Activated B cell treated with CpG ODN at 0.5 μM for 24 hours (primary cell): ENCODE data around the gene BTBD16. TPM values are rescaled to one million over a fixed set of nuclear protein-coding genes. Genes with fewer than 3 reads are reported as not detected.

Experiments
- ATAC-seq: fragments of 200-7000 bp; cut with Tn5 transposase; one replicate; pipeline ENCODE4 v1.10.0; 2021; ENCODE audit warnings: low read depth, mild to moderate bottlenecking, moderate library complexity
- CTCF ChIA-PET: fragments of 350-600 bp; sonication (Branson Sonifier 250); formaldehyde crosslinking; loops from one replicate; lab custom pipeline; 2021; ENCODE audit warnings: antibody characterized with exemption; lab: Charles Lee
- POLR2A ChIA-PET: fragments of 350-600 bp; sonication (Branson Sonifier 250); formaldehyde crosslinking; loops from one replicate; lab custom pipeline; 2021; ENCODE audit warnings: antibody characterized with exemption; lab: Charles Lee
- DNase-seq: peaks from one replicate; pipeline ENCODE4 v3.0.0; 2022
- H3K27ac Mint-ChIP-seq: one replicate; pipeline ENCODE4 v1.8.0; 2020; ENCODE audit warnings: mixed read lengths
- H3K27me3 Mint-ChIP-seq: one replicate; pipeline ENCODE4 v1.8.0; 2021; ENCODE audit warnings: mixed read lengths
- H3K36me3 Mint-ChIP-seq: one replicate; pipeline ENCODE4 v1.8.0; 2021; ENCODE audit warnings: low read depth, mixed read lengths
- H3K4me1 Mint-ChIP-seq: one replicate; pipeline ENCODE4 v1.8.0; 2021; ENCODE audit warnings: mixed read lengths
- H3K4me3 Mint-ChIP-seq: one replicate; pipeline ENCODE4 v1.8.0; 2020; ENCODE audit warnings: mild to moderate bottlenecking, mixed read lengths
- H3K9me3 Mint-ChIP-seq: one replicate; pipeline ENCODE4 v1.8.0; 2020; ENCODE audit warnings: mixed read lengths
- CTCF ChIP-seq: fragments of 200-600 bp; IDR thresholded peaks from one replicate; pipeline ENCODE4 v1.8.0; 2022; ENCODE audit warnings: antibody characterized with exemption, mild to moderate bottlenecking
- intact Hi-C: fragments of 100-400 bp; cut with micrococcal nuclease; formaldehyde crosslinking; loops from one replicate; pipeline ENCODE4 v1.15.1; 2024
- total RNA-seq: library from RNA; stranded (reverse); gene quantifications from 2 replicates; pipeline ENCODE4 v1.2.3, GENCODE V29; 2022

BTBD16 gene
- total RNA-seq, 1 donor from 2014 or later: not detected

GRCh38 chr10:122323941-122324675 is 53.0 kb downstream of the BTBD16 start:
- no peak for DNase-seq
- intact Hi-C loops: no loop called here
- no peak for TF ChIP-seq CTCF
- POLR2A ChIA-PET: no interaction called here
- Mint-ChIP-seq H3K36me3 (no peaks in the 10 kb centered on the region), H3K9me3 (peaks cover 7% of the 10 kb centered on the region), H3K4me1 (peaks cover 16% of the 10 kb centered on the region), H3K27ac (no peak overlapping the region), H3K27me3 (peaks cover 32% of the 10 kb centered on the region), H3K4me3 (no peak overlapping the region)
- ATAC-seq: no peak
- CTCF ChIA-PET: interaction anchor here (1.0 kb wide), 1 partner anchor 110 kb away, joined by 5 read pairs; no protein-coding TSS in a partner anchor

- peaks cover 5% of the 10 kb centered on the region for H3K9me3 Mint-ChIP-seq
- CTCF ChIA-PET: no interaction called here
- H3K4me3 Mint-ChIP-seq: no peak overlapping the region
- POLR2A ChIA-PET: no interaction called here
- DNase-seq: no peak
- H3K27ac Mint-ChIP-seq: no peak overlapping the region
- intact Hi-C loops: no loop called here
- H3K36me3 Mint-ChIP-seq: no peaks in the 10 kb centered on the region
- H3K4me1 Mint-ChIP-seq: peaks cover 17% of the 10 kb centered on the region
- no peak for ATAC-seq
- peaks cover 40% of the 10 kb centered on the region for H3K27me3 Mint-ChIP-seq
- TF ChIP-seq CTCF: no peak
Measured at GRCh38 chr10:122325235-122325634, 54.1 kb downstream of the BTBD16 start.

GRCh38 chr10:122326385-122326784 is 55.3 kb downstream of the BTBD16 start:
- Mint-ChIP-seq H3K27ac (no peak overlapping the region), H3K4me3 (no peak overlapping the region), H3K9me3 (no peaks in the 10 kb centered on the region), H3K36me3 (no peaks in the 10 kb centered on the region), H3K27me3 (peaks cover 46% of the 10 kb centered on the region), H3K4me1 (peaks cover 17% of the 10 kb centered on the region)
- intact Hi-C loops: no loop called here
- ChIA-PET CTCF (no interaction called here), POLR2A (no interaction called here)
- DNase-seq: no peak
- ATAC-seq: no peak
- no peak for TF ChIP-seq CTCF

GRCh38 chr10:122326806-122327205 is 55.7 kb downstream of the BTBD16 start:
- ATAC-seq (no peak), DNase-seq (no peak)
- Mint-ChIP-seq H3K9me3 (no peaks in the 10 kb centered on the region), H3K36me3 (no peaks in the 10 kb centered on the region), H3K27ac (no peak overlapping the region), H3K27me3 (peaks cover 49% of the 10 kb centered on the region), H3K4me1 (peaks cover 17% of the 10 kb centered on the region), H3K4me3 (no peak overlapping the region)
- ChIA-PET POLR2A (no interaction called here), CTCF (no interaction called here)
- intact Hi-C loops: no loop called here
- no peak for TF ChIP-seq CTCF

GRCh38 chr10:122327237-122328206 is 56.4 kb downstream of the BTBD16 start:
- DNase-seq (no peak), ATAC-seq (no peak)
- peaks cover 17% of the 10 kb centered on the region for H3K4me1 Mint-ChIP-seq
- CTCF ChIA-PET: interaction anchor here (1.1 kb wide), 1 partner anchor 15 kb away, joined by 4 read pairs; no protein-coding TSS in a partner anchor
- H3K4me3 Mint-ChIP-seq: no peak overlapping the region
- H3K27ac Mint-ChIP-seq: no peak overlapping the region
- POLR2A ChIA-PET: no interaction called here
- H3K9me3 Mint-ChIP-seq: no peaks in the 10 kb centered on the region
- H3K36me3 Mint-ChIP-seq: no peaks in the 10 kb centered on the region
- no peak for TF ChIP-seq CTCF
- intact Hi-C loops: no loop called here
- H3K27me3 Mint-ChIP-seq: peaks cover 48% of the 10 kb centered on the region
